HepG2 (cell line): ENCODE data around the gene MAP2K7. TPM values are rescaled to one million over a fixed set of nuclear protein-coding genes. Genes with fewer than 3 reads are reported as not detected.

ENCODE experiments used
- GATAD1 ChIP-seq: IDR thresholded peaks from 2 replicates; pipeline ENCODE4 v1.6.1; 2016; ENCODE audit warnings: missing genetic modification reagents, missing compliant biosample characterization
- HDAC2 ChIP-seq: sonication (generic); formaldehyde crosslinking; IDR thresholded peaks from 2 replicates; pipeline ENCODE4 v1.4.0; 2020; ENCODE audit warnings: missing genetic modification reagents
- RAD21 ChIP-seq: fragments of 450-650 bp; formaldehyde crosslinking; IDR thresholded peaks from 2 replicates; pipeline ENCODE4 v1.5.0; 2020; ENCODE audit warnings: mild to moderate bottlenecking
- SSRP1 ChIP-seq: IDR thresholded peaks from 2 replicates; pipeline ENCODE4 v1.6.1; 2016; ENCODE audit warnings: control low read depth
- ZNF3 ChIP-seq: IDR thresholded peaks from 2 replicates; pipeline ENCODE4 v1.7.0; 2017; ENCODE audit warnings: inconsistent platforms
- ZNF562 ChIP-seq: sonication (generic); formaldehyde crosslinking; IDR thresholded peaks from 2 replicates; pipeline ENCODE4 v1.8.0; 2022; ENCODE audit warnings: missing genetic modification reagents, borderline replicate concordance
- ZNF703 ChIP-seq: sonication (generic); formaldehyde crosslinking; IDR thresholded peaks from 2 replicates; pipeline ENCODE4 v1.5.1; 2020; ENCODE audit warnings: missing genetic modification reagents, mild to moderate bottlenecking, moderate library complexity, borderline replicate concordance
- ZSCAN9 ChIP-seq: IDR thresholded peaks from 2 replicates; pipeline ENCODE4 v1.6.1; 2016; ENCODE audit warnings: borderline replicate concordance
- polyA plus RNA-seq, 8 experiments: library from polyadenylated mRNA; depleted of rRNA in 3 of 8; stranded (reverse) in 7 of 8; unstranded in 1 of 8; fragments of >200 nt; fragmentation: Illumina TruSeq in 4 of 8; extraction: Trizol in 4 of 8; gene quantifications; 2 replicates each; pipeline versions ENCODE4 v1.2.1 to v1.2.3, GENCODE V29; 2011 to 2016; ENCODE audit warnings: low read depth in 4 of 8, missing spikeins in 1 of 8, mixed read lengths in 1 of 8; ENCODE audit not compliant: insufficient read depth in 1 of 8
- total RNA-seq, 5 experiments: library from RNA; depleted of rRNA; stranded (reverse); fragments of >200 nt; fragmentation: Illumina TruSeq; extraction: Trizol; gene quantifications; 2 replicates each; pipeline ENCODE4 v1.2.3, GENCODE V29; 2016; ENCODE audit warnings: low read depth in 1 of 5
- TF ChIP-seq, protein P1 (sequence below), 2 experiments: sonication (generic) in 1 of 2; formaldehyde crosslinking in 1 of 2; IDR thresholded peaks; 2 replicates each; pipeline versions ENCODE4 v1.5.1 to v1.6.1; 2011 to 2020; ENCODE audit warnings: borderline replicate concordance in 1 of 2, low read depth in 1 of 2, low read length in 1 of 2, mild to moderate bottlenecking in 1 of 2, missing genetic modification reagents in 1 of 2, moderate library complexity in 1 of 2
- TF ChIP-seq, protein P2 (sequence below): sonication (generic); formaldehyde crosslinking; IDR thresholded peaks from 2 replicates; pipeline ENCODE4 v1.4.0; 2020; ENCODE audit warnings: mild to moderate bottlenecking, low read depth, missing genetic modification reagents
- TF ChIP-seq, protein P3 (sequence below): sonication (generic); formaldehyde crosslinking; IDR thresholded peaks from 2 replicates; pipeline ENCODE4 v1.5.1; 2020; ENCODE audit warnings: mild to moderate bottlenecking, missing genetic modification reagents, moderate library complexity
- TF ChIP-seq, protein P4 (sequence below): sonication (generic); formaldehyde crosslinking; IDR thresholded peaks from 2 replicates; pipeline ENCODE4 v1.4.0; 2020; ENCODE audit warnings: missing genetic modification reagents
- TF ChIP-seq, protein P5 (sequence below): sonication (generic); formaldehyde crosslinking; IDR thresholded peaks from 2 replicates; pipeline ENCODE4 v1.5.0; 2020; ENCODE audit warnings: mild to moderate bottlenecking, missing genetic modification reagents

MAP2K7 gene
- total and polyA plus RNA-seq, 2 of the 13 experiments (the other 11 are each of a cell fraction or from before 2014, with no cell fraction given) = 9.0 to 10.8 TPM

DNA sequence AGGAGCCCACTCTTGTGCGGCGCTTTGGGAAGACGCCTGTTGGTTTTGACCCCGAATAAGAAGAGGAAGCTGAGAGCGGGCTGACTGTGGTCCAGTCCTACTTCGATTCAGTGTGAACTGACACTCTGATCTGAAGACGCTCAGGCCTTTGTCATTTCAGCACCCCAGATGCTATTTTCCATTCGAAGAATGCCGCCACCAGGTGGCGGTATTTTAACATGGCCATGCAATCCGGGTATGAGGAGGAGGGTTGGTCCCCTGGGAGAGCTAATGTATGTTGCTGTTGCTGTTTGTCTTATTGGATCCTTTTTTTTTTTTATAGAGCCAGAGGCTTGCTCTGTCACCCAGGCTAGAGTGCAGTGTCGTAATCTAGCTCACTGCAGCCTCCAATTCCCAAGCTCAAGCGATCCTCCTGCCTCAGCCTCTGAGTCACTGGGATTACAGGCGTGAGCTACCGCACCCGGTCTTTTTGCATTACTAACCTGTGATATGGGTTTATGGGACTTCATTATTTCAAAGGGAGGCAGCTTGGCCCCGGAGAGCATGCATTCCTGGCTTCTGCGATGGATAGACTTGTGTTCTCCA lies 40.6 kb downstream of the MAP2K7 start (continued):
- TF ChIP-seq, protein P1, sequence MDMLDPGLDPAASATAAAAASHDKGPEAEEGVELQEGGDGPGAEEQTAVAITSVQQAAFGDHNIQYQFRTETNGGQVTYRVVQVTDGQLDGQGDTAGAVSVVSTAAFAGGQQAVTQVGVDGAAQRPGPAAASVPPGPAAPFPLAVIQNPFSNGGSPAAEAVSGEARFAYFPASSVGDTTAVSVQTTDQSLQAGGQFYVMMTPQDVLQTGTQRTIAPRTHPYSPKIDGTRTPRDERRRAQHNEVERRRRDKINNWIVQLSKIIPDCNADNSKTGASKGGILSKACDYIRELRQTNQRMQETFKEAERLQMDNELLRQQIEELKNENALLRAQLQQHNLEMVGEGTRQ (IDR thresholded peaks at IDR 0.05; ENCODE audit: low read depth, low read length) = no peak
- TF ChIP-seq, protein P1 (CRISPR knock-in tag; IDR thresholded peaks at IDR 0.05; ENCODE audit: borderline replicate concordance) = peak; percentile 4; the same call in 1 of the 2 replicates
- TF ChIP-seq, protein P2, sequence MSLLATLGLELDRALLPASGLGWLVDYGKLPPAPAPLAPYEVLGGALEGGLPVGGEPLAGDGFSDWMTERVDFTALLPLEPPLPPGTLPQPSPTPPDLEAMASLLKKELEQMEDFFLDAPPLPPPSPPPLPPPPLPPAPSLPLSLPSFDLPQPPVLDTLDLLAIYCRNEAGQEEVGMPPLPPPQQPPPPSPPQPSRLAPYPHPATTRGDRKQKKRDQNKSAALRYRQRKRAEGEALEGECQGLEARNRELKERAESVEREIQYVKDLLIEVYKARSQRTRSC (CRISPR knock-in tag) = no peak
- TF ChIP-seq ZNF562 (CRISPR knock-in tag) = no peak
- TF ChIP-seq, protein P3, sequence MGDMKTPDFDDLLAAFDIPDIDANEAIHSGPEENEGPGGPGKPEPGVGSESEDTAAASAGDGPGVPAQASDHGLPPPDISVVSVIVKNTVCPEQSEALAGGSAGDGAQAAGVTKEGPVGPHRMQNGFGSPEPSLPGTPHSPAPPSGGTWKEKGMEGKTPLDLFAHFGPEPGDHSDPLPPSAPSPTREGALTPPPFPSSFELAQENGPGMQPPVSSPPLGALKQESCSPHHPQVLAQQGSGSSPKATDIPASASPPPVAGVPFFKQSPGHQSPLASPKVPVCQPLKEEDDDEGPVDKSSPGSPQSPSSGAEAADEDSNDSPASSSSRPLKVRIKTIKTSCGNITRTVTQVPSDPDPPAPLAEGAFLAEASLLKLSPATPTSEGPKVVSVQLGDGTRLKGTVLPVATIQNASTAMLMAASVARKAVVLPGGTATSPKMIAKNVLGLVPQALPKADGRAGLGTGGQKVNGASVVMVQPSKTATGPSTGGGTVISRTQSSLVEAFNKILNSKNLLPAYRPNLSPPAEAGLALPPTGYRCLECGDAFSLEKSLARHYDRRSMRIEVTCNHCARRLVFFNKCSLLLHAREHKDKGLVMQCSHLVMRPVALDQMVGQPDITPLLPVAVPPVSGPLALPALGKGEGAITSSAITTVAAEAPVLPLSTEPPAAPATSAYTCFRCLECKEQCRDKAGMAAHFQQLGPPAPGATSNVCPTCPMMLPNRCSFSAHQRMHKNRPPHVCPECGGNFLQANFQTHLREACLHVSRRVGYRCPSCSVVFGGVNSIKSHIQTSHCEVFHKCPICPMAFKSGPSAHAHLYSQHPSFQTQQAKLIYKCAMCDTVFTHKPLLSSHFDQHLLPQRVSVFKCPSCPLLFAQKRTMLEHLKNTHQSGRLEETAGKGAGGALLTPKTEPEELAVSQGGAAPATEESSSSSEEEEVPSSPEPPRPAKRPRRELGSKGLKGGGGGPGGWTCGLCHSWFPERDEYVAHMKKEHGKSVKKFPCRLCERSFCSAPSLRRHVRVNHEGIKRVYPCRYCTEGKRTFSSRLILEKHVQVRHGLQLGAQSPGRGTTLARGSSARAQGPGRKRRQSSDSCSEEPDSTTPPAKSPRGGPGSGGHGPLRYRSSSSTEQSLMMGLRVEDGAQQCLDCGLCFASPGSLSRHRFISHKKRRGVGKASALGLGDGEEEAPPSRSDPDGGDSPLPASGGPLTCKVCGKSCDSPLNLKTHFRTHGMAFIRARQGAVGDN (CRISPR knock-in tag) = peak; percentile 26; the same call in 1 of the 2 replicates
- TF ChIP-seq SSRP1 (CRISPR knock-in tag) = peak; percentile 68; the same call in 1 of the 2 replicates
- peak; percentile 53; the same call in 1 of the 2 replicates for TF ChIP-seq RAD21 (CRISPR knock-in tag)
- TF ChIP-seq, protein P4, sequence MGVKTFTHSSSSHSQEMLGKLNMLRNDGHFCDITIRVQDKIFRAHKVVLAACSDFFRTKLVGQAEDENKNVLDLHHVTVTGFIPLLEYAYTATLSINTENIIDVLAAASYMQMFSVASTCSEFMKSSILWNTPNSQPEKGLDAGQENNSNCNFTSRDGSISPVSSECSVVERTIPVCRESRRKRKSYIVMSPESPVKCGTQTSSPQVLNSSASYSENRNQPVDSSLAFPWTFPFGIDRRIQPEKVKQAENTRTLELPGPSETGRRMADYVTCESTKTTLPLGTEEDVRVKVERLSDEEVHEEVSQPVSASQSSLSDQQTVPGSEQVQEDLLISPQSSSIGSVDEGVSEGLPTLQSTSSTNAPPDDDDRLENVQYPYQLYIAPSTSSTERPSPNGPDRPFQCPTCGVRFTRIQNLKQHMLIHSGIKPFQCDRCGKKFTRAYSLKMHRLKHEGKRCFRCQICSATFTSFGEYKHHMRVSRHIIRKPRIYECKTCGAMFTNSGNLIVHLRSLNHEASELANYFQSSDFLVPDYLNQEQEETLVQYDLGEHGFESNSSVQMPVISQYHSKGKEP (CRISPR knock-in tag) = no peak
- TF ChIP-seq ZSCAN9 = 0 out of 2 replicates have a peak, but pooled peaks have one; percentile 16
- TF ChIP-seq, protein P5, sequence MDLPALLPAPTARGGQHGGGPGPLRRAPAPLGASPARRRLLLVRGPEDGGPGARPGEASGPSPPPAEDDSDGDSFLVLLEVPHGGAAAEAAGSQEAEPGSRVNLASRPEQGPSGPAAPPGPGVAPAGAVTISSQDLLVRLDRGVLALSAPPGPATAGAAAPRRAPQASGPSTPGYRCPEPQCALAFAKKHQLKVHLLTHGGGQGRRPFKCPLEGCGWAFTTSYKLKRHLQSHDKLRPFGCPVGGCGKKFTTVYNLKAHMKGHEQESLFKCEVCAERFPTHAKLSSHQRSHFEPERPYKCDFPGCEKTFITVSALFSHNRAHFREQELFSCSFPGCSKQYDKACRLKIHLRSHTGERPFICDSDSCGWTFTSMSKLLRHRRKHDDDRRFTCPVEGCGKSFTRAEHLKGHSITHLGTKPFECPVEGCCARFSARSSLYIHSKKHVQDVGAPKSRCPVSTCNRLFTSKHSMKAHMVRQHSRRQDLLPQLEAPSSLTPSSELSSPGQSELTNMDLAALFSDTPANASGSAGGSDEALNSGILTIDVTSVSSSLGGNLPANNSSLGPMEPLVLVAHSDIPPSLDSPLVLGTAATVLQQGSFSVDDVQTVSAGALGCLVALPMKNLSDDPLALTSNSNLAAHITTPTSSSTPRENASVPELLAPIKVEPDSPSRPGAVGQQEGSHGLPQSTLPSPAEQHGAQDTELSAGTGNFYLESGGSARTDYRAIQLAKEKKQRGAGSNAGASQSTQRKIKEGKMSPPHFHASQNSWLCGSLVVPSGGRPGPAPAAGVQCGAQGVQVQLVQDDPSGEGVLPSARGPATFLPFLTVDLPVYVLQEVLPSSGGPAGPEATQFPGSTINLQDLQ = no peak
- TF ChIP-seq HDAC2 (CRISPR knock-in tag) = 0 out of 2 replicates have a peak, but pooled peaks have one; percentile 8
- no peak for TF ChIP-seq ZNF703 (CRISPR knock-in tag)
- no peak for TF ChIP-seq ZNF3
- no peak; the same call in 1 of the 2 replicates for TF ChIP-seq GATAD1 (CRISPR knock-in tag)
